VCaP (cell line): Measurements from ENCODE around the gene PTDSS2.
"Not testable (repeated sequence)": the region's sequence is repeated elsewhere in the genome, so short reads cannot be mapped to it uniquely, and the experiment has no call there.

Experiments
- H3K27ac ChIP-seq: fragments of 450-650 bp; 2 replicates; pipeline ENCODE4 v1.5.1; 2017
- CTCF ChIP-seq: fragments of 450-650 bp; conservative IDR thresholded peaks from 2 replicates; pipeline ENCODE4 v1.5.1; 2017; ENCODE audit warnings: mild to moderate bottlenecking, moderate library complexity

The PTDSS2 gene

GRCh38 chr11:405954-406795, 43.9 kb upstream of the PTDSS2 start:
- TF ChIP-seq CTCF = no peak
- H3K27ac ChIP-seq = no peak overlapping the region

- no peak for TF ChIP-seq CTCF
- H3K27ac ChIP-seq = no peak overlapping the region
These were observed 43.1 kb upstream of the PTDSS2 start for GRCh38 chr11:406796-407650.

- peak overlapping the region; percentile 55; the same call in 1 of the 2 replicates for H3K27ac ChIP-seq
- TF ChIP-seq CTCF = no peak
These were observed 42.4 kb upstream of the PTDSS2 start for GRCh38 chr11:407651-408123.

- TF ChIP-seq CTCF = no peak
These were observed 41.7 kb upstream of the PTDSS2 start for GRCh38 chr11:408154-409007.

GRCh38 chr11:409008-409599, 41.0 kb upstream of the PTDSS2 start:
- TF ChIP-seq CTCF = no peak
- H3K27ac ChIP-seq = peak overlapping the region; percentile 55

More at GRCh38 chr11:408154-409007, 41.7 kb upstream of the PTDSS2 start:
- peak overlapping the region; percentile 55 for H3K27ac ChIP-seq

GRCh38 chr11:409600-410483, 40.2 kb upstream of the PTDSS2 start:
- no peak for TF ChIP-seq CTCF
- H3K27ac ChIP-seq = peak overlapping the region; percentile 55

- not testable (repeated sequence) for H3K27ac ChIP-seq
These were observed 39.4 kb upstream of the PTDSS2 start for GRCh38 chr11:410711-411110.

- H3K27ac ChIP-seq = not testable (repeated sequence)
These were observed 38.6 kb upstream of the PTDSS2 start for GRCh38 chr11:411520-411919.
